ENCODE measurements around the gene PSD.

The PSD gene

DNA sequence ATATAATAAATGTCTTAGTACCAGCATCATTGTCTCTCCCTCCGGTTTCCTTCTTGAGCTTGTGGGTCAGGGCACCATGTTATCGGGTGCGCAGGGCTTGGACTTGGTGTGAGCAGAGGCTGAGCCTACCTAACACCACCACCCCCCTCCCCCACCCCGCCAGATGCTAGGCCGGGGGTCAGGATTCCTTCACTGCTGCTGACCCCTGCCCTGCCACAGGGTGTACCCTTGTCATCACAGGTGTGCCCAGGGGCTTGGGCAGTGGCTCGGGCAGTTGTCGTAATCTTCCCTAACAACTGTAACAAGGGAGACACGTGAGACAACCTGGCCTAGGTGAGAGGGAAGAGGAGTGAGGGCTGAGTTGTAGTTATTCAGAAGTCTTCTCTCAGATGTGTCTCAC, 35.7 kb downstream of the PSD start:
- no peak for DNase-seq

- no peak for DNase-seq
These were observed 36.6 kb downstream of the PSD start for GRCh38 chr10:102381983-102382382.

GRCh38 chr10:102379383-102379782, 39.2 kb downstream of the PSD start:
- DNase-seq: no peak

GRCh38 chr10:102376901-102377300, 41.7 kb downstream of the PSD start:
- no peak for DNase-seq

DNA sequence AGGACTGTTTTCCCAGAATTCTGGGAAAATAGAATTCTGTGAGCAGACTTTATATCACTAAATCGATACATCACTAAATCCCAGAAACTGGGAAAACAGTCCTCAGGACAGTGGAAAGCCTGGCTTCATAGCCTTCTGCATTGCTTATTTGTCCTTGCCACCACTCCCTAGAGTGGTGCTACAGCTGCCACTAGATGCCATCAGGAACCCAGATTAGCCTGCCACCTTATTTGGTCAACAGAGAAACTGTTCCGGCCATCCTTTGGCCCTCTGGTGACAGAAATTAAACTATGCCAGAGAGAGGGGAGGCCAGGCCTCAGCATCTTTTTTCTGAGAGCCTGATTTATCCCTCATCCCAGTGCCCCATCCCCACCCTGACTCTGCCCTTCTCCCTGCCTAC, 42.7 kb downstream of the PSD start:
- no peak for DNase-seq

- no peak for DNase-seq
These were observed 43.3 kb downstream of the PSD start for GRCh38 chr10:102375250-102375649.

DNA sequence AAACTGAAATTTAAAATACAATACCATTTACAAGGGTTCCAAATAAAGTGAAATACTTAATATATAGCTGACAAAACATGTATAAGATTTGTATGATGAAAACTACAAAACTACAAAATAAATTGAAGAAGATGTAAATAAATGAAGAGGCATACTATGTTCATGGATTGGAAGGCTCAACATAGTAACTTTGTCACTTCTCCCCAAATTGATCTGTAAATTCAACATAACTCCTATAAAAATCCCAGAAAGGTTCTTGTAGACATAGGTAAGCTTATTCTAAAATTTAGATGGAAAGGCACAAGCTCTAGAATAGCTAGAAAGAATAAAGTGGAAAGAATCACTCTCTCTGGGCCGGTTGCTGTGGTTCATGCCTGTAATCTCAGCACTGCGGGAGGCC, 47.3 kb downstream of the PSD start:
- DNase-seq: no peak

DNA sequence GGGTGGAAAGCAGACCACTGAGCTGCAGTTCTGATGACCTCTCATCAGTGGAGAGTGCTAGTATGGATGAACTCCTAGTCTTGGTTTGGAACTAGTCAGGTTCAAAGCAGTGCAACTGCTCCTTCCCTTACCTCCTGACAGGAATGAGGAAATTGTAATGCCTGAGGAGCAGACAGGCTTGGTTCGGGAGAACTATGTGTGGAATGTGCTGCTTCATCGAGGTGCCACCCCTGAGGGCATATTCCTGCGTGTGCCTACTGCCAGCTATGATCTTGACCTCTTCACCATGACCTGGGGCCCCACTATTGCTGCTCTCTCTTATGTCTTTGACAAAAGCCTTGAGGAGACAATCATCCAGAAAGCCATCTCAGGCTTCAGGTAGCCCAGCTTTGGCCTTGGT, 50.5 kb downstream of the PSD start:
- no peak for DNase-seq

- DNase-seq: no peak
These were observed 51.1 kb downstream of the PSD start for GRCh38 chr10:102367441-102367840.

- DNase-seq: no peak
These were observed 59.7 kb downstream of the PSD start for GRCh38 chr10:102358712-102359382.

DNA sequence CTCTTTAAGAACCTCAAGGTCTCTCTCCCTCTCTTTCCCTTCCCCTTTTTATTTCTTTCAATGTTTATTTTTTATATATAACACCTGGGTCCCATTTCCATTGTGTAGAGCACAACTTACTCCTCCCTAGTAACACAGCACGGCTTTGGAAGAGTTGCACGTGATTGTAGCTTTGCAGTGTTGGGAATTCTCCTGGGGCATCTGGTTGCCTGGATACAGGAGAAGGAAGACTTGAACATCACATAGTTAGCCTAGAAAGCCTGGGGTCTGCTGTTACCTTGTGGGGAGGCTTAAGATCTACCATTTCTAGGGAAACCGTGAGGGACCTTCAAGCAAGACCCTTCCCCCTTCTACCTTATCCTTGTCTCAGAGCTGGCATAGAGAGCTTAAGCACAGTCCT, 64.1 kb downstream of the PSD start:
- no peak for DNase-seq

All from NCI-H774 (cell line).